ENCODE results near the gene TAF1D.

Gene TAF1D

DNA sequence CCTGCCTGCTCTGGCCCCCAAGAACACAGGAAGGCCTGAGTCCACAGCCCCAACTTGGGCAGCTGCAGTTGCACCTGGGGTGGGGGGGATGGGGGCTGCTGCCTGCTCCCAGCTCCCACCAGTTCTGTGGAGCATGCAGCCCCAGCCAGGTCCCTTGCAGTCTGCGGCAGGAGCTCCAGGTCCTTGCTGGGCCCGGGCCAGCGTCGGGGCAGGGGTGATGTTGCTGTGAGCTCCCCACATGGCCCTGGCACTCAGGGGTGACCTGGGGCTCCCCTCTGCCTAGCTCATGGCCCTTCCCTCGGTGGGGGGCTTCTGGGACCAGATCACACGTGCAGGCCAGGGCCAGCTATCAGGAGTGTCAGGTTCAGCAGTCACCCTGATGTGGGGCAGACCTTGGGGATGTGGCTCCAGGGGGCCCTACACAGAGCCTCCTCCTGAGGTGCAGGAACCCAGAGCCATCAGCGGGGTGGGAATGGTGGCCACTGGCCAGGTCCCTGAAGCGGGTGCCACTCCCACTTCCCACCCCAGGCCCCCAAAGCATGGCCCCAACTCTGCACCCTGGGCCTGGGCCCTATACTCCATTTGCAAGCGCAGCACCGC, 32.4 kb upstream of the TAF1D start:
- DNase-seq (ENCODE audit: low read depth) = no peak
- H3K4me3 ChIP-seq (ENCODE audit: low read depth, low read length) = no peak overlapping the region
- TF ChIP-seq, protein P1, sequence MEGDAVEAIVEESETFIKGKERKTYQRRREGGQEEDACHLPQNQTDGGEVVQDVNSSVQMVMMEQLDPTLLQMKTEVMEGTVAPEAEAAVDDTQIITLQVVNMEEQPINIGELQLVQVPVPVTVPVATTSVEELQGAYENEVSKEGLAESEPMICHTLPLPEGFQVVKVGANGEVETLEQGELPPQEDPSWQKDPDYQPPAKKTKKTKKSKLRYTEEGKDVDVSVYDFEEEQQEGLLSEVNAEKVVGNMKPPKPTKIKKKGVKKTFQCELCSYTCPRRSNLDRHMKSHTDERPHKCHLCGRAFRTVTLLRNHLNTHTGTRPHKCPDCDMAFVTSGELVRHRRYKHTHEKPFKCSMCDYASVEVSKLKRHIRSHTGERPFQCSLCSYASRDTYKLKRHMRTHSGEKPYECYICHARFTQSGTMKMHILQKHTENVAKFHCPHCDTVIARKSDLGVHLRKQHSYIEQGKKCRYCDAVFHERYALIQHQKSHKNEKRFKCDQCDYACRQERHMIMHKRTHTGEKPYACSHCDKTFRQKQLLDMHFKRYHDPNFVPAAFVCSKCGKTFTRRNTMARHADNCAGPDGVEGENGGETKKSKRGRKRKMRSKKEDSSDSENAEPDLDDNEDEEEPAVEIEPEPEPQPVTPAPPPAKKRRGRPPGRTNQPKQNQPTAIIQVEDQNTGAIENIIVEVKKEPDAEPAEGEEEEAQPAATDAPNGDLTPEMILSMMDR (IDR thresholded peaks at IDR 0.05; ENCODE audit: low read depth, low read length, missing control alignments) = no peak

DNA sequence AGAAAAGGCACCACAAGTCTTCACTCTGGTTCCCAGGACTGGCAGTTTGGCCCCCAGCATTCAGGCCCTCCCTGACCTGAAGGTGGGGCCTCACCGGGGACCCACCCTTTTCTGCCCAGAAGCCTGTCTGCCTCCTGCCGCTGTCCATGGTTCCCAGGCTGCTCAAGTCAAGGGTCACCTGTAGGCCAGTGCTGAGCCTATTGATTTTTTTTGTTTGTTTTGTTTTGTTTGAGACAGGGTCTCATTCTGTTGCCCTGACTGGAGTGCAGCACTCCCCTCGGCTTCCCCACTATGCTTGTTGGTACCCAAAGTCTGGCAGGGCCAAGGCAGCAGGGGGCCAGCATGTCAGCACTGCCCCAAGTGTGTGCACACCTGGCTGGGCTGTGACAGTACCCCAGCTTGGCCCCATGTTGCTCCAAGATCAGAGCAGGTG, 31.8 kb upstream of the TAF1D start:
- H3K4me3 ChIP-seq (ENCODE audit: low read depth, low read length) = no peak overlapping the region
- TF ChIP-seq, protein P1 (IDR thresholded peaks at IDR 0.05; ENCODE audit: low read depth, low read length, missing control alignments) = no peak
- no peak for DNase-seq (ENCODE audit: low read depth)

DNA sequence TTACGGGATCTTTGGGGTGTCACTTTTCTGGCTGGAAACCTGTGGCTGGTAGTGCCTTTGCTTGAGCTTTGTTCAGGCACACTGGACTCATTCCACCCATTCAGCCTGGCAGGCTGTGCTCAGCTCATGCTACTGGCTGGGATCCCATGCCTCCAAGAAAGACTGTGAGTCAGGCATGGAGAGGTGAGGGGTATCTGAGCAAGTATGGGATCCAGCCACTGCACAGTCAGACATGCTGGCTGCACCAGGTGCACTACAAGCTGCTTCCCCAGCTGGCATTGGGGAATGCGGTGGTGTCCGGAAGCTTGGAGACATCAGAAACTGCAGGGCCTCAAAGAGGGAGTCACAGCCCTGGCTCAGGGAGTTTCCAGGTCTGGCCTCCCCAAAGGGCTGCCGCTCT, 30.8 kb upstream of the TAF1D start:
- no peak for DNase-seq (ENCODE audit: low read depth)
- no peak overlapping the region for H3K4me3 ChIP-seq (ENCODE audit: low read depth, low read length)
- TF ChIP-seq, protein P1 (IDR thresholded peaks at IDR 0.05; ENCODE audit: low read depth, low read length, missing control alignments) = no peak

DNA sequence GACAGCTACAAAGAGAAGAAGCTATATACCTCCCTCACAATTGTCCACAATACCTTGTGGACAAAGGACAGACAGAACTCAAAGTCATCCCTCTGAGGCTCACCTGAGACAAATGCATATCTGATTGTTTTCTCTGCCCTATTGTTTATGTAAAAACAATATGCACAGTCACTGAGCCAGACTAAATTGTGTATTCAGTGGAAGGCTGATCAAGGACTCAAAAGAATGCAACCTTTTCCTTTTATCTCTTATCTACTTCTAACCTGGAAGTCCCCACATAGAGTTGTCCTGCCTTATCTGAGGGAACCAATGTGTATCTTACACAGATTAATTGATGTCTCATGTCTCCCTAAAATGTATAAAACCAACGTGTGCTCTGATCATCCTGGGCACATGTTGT, 28.9 kb upstream of the TAF1D start:
- no peak overlapping the region for H3K4me3 ChIP-seq (ENCODE audit: low read depth, low read length)
- DNase-seq (ENCODE audit: low read depth) = no peak
- TF ChIP-seq, protein P1 (IDR thresholded peaks at IDR 0.05; ENCODE audit: low read depth, low read length, missing control alignments) = no peak

DNA sequence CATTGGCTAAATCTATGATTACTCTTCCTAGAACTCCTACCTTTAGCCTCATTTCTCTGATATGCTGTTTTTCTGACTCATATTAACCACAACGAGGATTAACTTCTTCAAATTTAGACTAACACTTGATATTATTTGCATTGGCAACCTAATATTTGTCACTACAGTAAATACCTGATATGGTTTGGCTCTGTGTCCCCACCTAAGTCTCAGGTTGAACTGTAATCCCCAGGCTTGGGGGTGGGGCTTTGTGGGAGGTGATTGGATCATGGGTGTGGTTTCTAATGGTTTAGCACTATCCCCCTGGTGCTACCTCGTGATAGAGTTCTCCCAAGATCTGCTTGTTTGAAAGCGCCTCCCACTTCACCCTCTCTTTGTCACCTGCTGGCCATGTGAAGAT, 25.7 kb upstream of the TAF1D start:
- TF ChIP-seq, protein P1 (IDR thresholded peaks at IDR 0.05; ENCODE audit: low read depth, low read length, missing control alignments) = no peak
- no peak for DNase-seq (ENCODE audit: low read depth)
- H3K4me3 ChIP-seq (ENCODE audit: low read depth, low read length) = no peak overlapping the region

DNA sequence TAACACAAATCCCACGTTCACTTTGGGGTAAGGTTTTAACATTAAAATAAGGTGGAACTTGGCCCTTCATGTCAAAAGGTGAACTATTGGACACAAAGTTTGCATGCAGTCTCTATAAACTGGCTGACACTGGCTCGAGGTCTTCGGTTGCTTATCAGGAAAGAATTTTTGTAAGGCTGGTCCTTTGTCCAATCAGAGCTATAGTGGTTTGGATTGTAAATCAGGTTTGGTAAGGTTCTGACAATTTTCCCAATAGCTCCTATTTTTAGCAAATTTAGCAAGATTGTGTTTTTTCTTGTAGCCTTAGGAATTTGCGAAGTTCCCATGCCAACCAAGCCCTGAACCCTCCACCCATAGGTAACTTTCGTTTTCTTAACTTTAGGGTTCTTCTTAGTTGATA, 25.2 kb upstream of the TAF1D start:
- DNase-seq (ENCODE audit: low read depth) = no peak
- H3K4me3 ChIP-seq (ENCODE audit: low read depth, low read length) = no peak overlapping the region
- TF ChIP-seq, protein P1 (IDR thresholded peaks at IDR 0.05; ENCODE audit: low read depth, low read length, missing control alignments) = no peak

DNA sequence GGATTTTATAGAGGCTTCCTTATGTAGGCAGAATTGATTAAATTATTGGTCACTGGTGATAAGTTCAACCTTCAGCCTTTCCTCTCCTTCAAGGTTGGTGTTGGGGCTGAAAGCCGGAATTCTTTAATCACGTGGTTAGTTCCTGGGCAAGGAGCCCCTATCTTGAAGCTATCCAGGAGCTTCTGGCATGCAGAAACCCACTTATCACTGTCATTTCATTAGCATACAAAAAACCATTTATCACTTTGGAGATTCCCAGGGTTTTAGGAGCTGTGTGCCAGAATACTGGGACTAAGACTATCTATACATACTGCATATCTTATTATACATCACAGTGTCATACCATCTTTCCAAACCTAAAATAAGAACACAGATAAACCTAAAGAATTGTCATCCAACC, 24.3 kb upstream of the TAF1D start:
- DNase-seq (ENCODE audit: low read depth) = no peak
- TF ChIP-seq, protein P1 (IDR thresholded peaks at IDR 0.05; ENCODE audit: low read depth, low read length, missing control alignments) = no peak
- no peak overlapping the region for H3K4me3 ChIP-seq (ENCODE audit: low read depth, low read length)
